Measurements from ENCODE around the gene WHRN. TPM values are rescaled to one million over a fixed set of nuclear protein-coding genes. Genes with fewer than 3 reads are reported as not detected.

The WHRN gene
- total and polyA plus RNA-seq, 2 experiments from 2014 or later = 8.3 to 8.9 TPM

DNA sequence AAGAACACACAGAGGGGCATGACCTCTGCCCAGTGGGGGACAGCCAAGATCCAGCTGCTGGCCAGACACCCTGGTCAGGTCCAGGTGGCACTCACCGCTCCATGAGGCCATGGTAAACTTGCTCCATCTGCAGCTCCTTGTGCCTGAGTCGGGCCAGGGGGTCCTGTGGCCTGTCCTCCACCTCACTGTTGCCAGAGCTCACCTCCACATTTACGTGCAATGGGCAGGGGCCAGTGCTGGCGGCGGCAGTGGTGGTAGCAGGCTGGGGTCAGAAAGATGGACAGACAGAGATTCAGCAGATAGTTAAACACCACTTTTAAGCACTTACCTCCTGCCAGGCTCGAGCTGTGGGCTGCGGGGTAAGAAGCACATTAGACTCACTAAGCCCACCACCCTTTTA is 145.5 kb downstream of the WHRN start (continued):
- TF ChIP-seq, protein P1, sequence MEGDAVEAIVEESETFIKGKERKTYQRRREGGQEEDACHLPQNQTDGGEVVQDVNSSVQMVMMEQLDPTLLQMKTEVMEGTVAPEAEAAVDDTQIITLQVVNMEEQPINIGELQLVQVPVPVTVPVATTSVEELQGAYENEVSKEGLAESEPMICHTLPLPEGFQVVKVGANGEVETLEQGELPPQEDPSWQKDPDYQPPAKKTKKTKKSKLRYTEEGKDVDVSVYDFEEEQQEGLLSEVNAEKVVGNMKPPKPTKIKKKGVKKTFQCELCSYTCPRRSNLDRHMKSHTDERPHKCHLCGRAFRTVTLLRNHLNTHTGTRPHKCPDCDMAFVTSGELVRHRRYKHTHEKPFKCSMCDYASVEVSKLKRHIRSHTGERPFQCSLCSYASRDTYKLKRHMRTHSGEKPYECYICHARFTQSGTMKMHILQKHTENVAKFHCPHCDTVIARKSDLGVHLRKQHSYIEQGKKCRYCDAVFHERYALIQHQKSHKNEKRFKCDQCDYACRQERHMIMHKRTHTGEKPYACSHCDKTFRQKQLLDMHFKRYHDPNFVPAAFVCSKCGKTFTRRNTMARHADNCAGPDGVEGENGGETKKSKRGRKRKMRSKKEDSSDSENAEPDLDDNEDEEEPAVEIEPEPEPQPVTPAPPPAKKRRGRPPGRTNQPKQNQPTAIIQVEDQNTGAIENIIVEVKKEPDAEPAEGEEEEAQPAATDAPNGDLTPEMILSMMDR (conservative IDR thresholded peaks at IDR 0.05; ENCODE audit: low read depth in 2 of 2) = no peak
- no peak for TF ChIP-seq POLR2AphosphoS5 (IDR thresholded peaks at IDR 0.05; ENCODE audit: low read depth)
- no peak for TF ChIP-seq STAT1 (IDR thresholded peaks at IDR 0.05; ENCODE audit: unreplicated experiment)
- TF ChIP-seq ZNF114 (CRISPR knock-in tag; IDR thresholded peaks at IDR 0.05) = no peak
- no peak for TF ChIP-seq JUNB (IDR thresholded peaks at IDR 0.05; ENCODE audit: unreplicated experiment)
- no peak for TF ChIP-seq CREB1 (CRISPR knock-in tag; IDR thresholded peaks at IDR 0.05; ENCODE audit: low read depth)
- TF ChIP-seq ZNF331 (CRISPR knock-in tag; IDR thresholded peaks at IDR 0.05; ENCODE audit: low read depth) = no peak
- TF ChIP-seq, protein P2, sequence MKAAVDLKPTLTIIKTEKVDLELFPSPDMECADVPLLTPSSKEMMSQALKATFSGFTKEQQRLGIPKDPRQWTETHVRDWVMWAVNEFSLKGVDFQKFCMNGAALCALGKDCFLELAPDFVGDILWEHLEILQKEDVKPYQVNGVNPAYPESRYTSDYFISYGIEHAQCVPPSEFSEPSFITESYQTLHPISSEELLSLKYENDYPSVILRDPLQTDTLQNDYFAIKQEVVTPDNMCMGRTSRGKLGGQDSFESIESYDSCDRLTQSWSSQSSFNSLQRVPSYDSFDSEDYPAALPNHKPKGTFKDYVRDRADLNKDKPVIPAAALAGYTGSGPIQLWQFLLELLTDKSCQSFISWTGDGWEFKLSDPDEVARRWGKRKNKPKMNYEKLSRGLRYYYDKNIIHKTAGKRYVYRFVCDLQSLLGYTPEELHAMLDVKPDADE (IDR thresholded peaks at IDR 0.05) = no peak

DNA sequence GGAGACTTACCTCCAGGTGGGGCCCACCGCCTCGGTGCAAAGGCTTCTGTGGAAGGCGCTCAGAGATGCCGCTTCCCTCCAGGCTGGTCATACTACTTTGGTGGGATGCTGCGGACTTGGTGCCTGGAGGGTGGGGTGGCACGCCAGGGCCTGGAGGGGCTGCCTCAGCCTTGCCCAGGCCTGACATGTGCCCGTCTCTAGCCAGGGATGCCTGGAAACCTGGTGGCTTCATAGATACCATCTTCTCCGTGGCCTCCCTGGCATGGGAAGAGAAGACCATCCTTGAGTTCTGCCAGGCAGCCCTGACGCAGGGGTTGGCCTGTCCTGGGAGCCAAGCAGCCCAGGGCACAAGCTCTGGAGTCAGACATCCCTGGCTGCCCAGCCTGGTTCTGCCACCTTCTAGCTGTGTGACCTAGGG is 147.4 kb downstream of the WHRN start:
- H3K27ac ChIP-seq (ENCODE audit: low read depth) = no peak overlapping the region
- H3K4me3 ChIP-seq = no peak overlapping the region
- no peaks in the 10 kb centered on the region for H3F3A ChIP-seq (replicated peaks; ENCODE audit: low read depth)
- no peaks in the 10 kb centered on the region for H3K9me2 ChIP-seq (ENCODE audit: insufficient read depth)
- H3K4me2 ChIP-seq = no peak overlapping the region
- H3K9me3 Mint-ChIP-seq = no peaks in the 10 kb centered on the region
- H2AFZ ChIP-seq = no peak overlapping the region
- no peak for ATAC-seq
- H3K36me3 ChIP-seq (ENCODE audit: insufficient read depth) = peaks cover 29% of the 10 kb centered on the region; the same call in 1 of the 2 replicates
- H3K36me3 Mint-ChIP-seq (ENCODE audit: low read depth) = peaks cover 62% of the 10 kb centered on the region
- no peaks in the 10 kb centered on the region for H3K4me1 Mint-ChIP-seq
- H3K4me1 ChIP-seq (ENCODE audit: insufficient read depth) = no peaks in the 10 kb centered on the region
- H3K27me3 ChIP-seq (ENCODE audit: insufficient read depth) = no peaks in the 10 kb centered on the region
- H3K4me3 Mint-ChIP-seq = no peak overlapping the region
- H3K27me3 Mint-ChIP-seq (ENCODE audit: insufficient read depth, low read depth, poor library complexity) = peaks cover 4% of the 10 kb centered on the region
- H3K27ac Mint-ChIP-seq = no peak overlapping the region
- DNase-seq (ENCODE audit: low spot score) = no peak
- no peak for TF ChIP-seq ZNF114 (CRISPR knock-in tag; IDR thresholded peaks at IDR 0.05)
- H4K20me1 ChIP-seq (replicated peaks; ENCODE audit: insufficient read depth) = no peaks in the 10 kb centered on the region
- no peaks in the 10 kb centered on the region for H3K79me2 ChIP-seq (replicated peaks; ENCODE audit: insufficient read depth)

DNA sequence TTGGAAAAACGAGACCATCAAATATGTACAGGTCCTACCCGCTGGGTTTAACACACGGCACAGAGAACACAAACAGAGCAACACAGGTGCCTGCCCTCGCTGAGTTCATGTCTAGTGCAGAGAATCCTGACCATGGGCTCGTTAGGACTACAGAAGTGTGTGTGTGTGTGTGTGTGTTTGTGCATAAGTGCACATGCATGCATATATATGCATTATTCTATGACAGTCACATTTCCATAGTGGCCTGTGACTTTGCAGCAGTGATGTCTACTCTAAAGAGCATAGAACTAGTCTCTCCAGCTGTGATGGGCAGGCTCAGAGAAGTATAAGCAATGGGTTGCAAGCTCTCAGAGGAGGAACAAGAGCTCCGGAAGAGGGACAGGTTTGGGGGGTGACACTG is 147.9 kb downstream of the WHRN start:
- Histone ChIP-seq H3K4me3 (no peak overlapping the region), H3F3A (replicated peaks; ENCODE audit: low read depth) (no peaks in the 10 kb centered on the region), H3K79me2 (replicated peaks; ENCODE audit: insufficient read depth) (no peaks in the 10 kb centered on the region), H3K27me3 (ENCODE audit: insufficient read depth) (no peaks in the 10 kb centered on the region), H4K20me1 (replicated peaks; ENCODE audit: insufficient read depth) (no peaks in the 10 kb centered on the region), H3K36me3 (ENCODE audit: insufficient read depth) (peaks cover 29% of the 10 kb centered on the region; the same call in 1 of the 2 replicates), H3K4me1 (ENCODE audit: insufficient read depth) (no peaks in the 10 kb centered on the region), H2AFZ (no peak overlapping the region), H3K4me2 (no peak overlapping the region), H3K9me2 (ENCODE audit: insufficient read depth) (no peaks in the 10 kb centered on the region), H3K27ac (ENCODE audit: low read depth) (no peak overlapping the region)
- Mint-ChIP-seq H3K4me1 (no peaks in the 10 kb centered on the region), H3K36me3 (ENCODE audit: low read depth) (peaks cover 64% of the 10 kb centered on the region), H3K27me3 (ENCODE audit: insufficient read depth, low read depth, poor library complexity) (peaks cover 4% of the 10 kb centered on the region), H3K9me3 (no peaks in the 10 kb centered on the region), H3K27ac (no peak overlapping the region), H3K4me3 (no peak overlapping the region)
- no peak for DNase-seq (ENCODE audit: low spot score)
- no peak for ATAC-seq
- TF ChIP-seq, protein P3, sequence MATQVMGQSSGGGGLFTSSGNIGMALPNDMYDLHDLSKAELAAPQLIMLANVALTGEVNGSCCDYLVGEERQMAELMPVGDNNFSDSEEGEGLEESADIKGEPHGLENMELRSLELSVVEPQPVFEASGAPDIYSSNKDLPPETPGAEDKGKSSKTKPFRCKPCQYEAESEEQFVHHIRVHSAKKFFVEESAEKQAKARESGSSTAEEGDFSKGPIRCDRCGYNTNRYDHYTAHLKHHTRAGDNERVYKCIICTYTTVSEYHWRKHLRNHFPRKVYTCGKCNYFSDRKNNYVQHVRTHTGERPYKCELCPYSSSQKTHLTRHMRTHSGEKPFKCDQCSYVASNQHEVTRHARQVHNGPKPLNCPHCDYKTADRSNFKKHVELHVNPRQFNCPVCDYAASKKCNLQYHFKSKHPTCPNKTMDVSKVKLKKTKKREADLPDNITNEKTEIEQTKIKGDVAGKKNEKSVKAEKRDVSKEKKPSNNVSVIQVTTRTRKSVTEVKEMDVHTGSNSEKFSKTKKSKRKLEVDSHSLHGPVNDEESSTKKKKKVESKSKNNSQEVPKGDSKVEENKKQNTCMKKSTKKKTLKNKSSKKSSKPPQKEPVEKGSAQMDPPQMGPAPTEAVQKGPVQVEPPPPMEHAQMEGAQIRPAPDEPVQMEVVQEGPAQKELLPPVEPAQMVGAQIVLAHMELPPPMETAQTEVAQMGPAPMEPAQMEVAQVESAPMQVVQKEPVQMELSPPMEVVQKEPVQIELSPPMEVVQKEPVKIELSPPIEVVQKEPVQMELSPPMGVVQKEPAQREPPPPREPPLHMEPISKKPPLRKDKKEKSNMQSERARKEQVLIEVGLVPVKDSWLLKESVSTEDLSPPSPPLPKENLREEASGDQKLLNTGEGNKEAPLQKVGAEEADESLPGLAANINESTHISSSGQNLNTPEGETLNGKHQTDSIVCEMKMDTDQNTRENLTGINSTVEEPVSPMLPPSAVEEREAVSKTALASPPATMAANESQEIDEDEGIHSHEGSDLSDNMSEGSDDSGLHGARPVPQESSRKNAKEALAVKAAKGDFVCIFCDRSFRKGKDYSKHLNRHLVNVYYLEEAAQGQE (IDR thresholded peaks at IDR 0.05; ENCODE audit: unreplicated experiment) = no peak
- TF ChIP-seq ZNF331 (CRISPR knock-in tag; IDR thresholded peaks at IDR 0.05; ENCODE audit: low read depth) = no peak
- no peak for TF ChIP-seq ZNF114 (CRISPR knock-in tag; IDR thresholded peaks at IDR 0.05)
- TF ChIP-seq CREB1 (CRISPR knock-in tag; IDR thresholded peaks at IDR 0.05; ENCODE audit: low read depth) = no peak
- TF ChIP-seq, protein P1 (conservative IDR thresholded peaks at IDR 0.05; ENCODE audit: low read depth in 2 of 2) = no peak
- no peak for TF ChIP-seq POLR2AphosphoS5 (IDR thresholded peaks at IDR 0.05; ENCODE audit: low read depth)
- TF ChIP-seq, protein P2 (IDR thresholded peaks at IDR 0.05) = no peak
- no peak for TF ChIP-seq NANOG (IDR thresholded peaks at IDR 0.05; ENCODE audit: borderline replicate concordance)
- TF ChIP-seq JUNB (IDR thresholded peaks at IDR 0.05; ENCODE audit: unreplicated experiment) = no peak
- TF ChIP-seq EZH2 (IDR thresholded peaks at IDR 0.05; ENCODE audit: low read depth, unreplicated experiment) = no peak
- TF ChIP-seq EZH2phosphoT487 (IDR thresholded peaks at IDR 0.05; ENCODE audit: unreplicated experiment) = no peak

Measured in GM23338 (cell line).